Thymus (tissue), 11 donors: ENCODE measurements around the gene IFT122. TPM values are rescaled to one million over a fixed set of nuclear protein-coding genes. Genes with fewer than 3 reads are reported as not detected.

Experiments
- DNase-seq, 9 donors: peaks; one replicate each; pipeline ENCODE4 v3.0.0-alpha.2; 2013; ENCODE audit warnings: low spot score in 9 of 9, low read depth in 6 of 9, missing footprints in 1 of 9
- H3K27ac ChIP-seq, 2 donors: one replicate each; pipeline ENCODE4 v1.5.1; 2013; ENCODE audit warnings: control low read depth in 1 of 2, low read depth in 1 of 2, low read length in 1 of 2, mild to moderate bottlenecking in 1 of 2, moderate library complexity in 1 of 2
- H3K27me3 ChIP-seq, 2 donors: one replicate each; pipeline ENCODE4 v1.5.1; 2013; ENCODE audit warnings: low read length in 1 of 2; ENCODE audit not compliant: control insufficient read depth in 2 of 2, insufficient read depth in 1 of 2
- H3K36me3 ChIP-seq, 2 donors: one replicate each; pipeline ENCODE4 v1.5.1; 2013; ENCODE audit warnings: low read length in 1 of 2, mild to moderate bottlenecking in 1 of 2, moderate library complexity in 1 of 2; ENCODE audit not compliant: control insufficient read depth in 2 of 2, insufficient read depth in 2 of 2
- H3K4me1 ChIP-seq, 2 donors: one replicate each; pipeline ENCODE4 v1.5.1; 2013; ENCODE audit warnings: low read length in 2 of 2; ENCODE audit not compliant: control insufficient read depth in 2 of 2, insufficient read depth in 2 of 2
- H3K4me3 ChIP-seq, 2 donors: one replicate each; pipeline ENCODE4 v1.5.1; 2013; ENCODE audit warnings: low read length in 2 of 2, control low read depth in 1 of 2, mild to moderate bottlenecking in 1 of 2
- H3K9me3 ChIP-seq, 2 donors: one replicate each; pipeline ENCODE4 v1.5.1; 2013; ENCODE audit warnings: low read length in 1 of 2, mild to moderate bottlenecking in 1 of 2; ENCODE audit not compliant: control insufficient read depth in 2 of 2, insufficient read depth in 1 of 2
- WGBS: extraction: QIAGEN DNeasy Blood & Tissue Kit; methylation state at CpG from one replicate; pipeline ENCODE4 v1.1.7; 2013; 5-methylcytosine and 5-hydroxymethylcytosine counted together
- polyA plus RNA-seq: library from polyadenylated mRNA; stranded (reverse); fragments of 200-250 nt; gene quantifications from one replicate; pipeline ENCODE4 v1.2.3, GENCODE V29; 2013
- total RNA-seq: library from RNA; stranded (reverse); fragments of 120-200 nt; gene quantifications from one replicate; pipeline ENCODE4 v1.2.4, GENCODE V29; 2013
- donor health status: healthy.

IFT122 gene
- total and polyA plus RNA-seq, 2 donors = 10.0 to 14.5 TPM

- no peaks in the 10 kb centered on the region for H3K9me3 ChIP-seq
- DNase-seq = no peak
- H3K4me1 ChIP-seq = peaks cover 0 to 4% of the 10 kb centered on the region in 2 donors
- peaks cover 14 to 17% of the 10 kb centered on the region in 2 donors for H3K36me3 ChIP-seq
- no peak overlapping the region for H3K27ac ChIP-seq
- no peaks in the 10 kb centered on the region for H3K27me3 ChIP-seq
- no peak overlapping the region for H3K4me3 ChIP-seq
- 89% methylated on average over 5 of the region's 5 CpGs for WGBS
Observed at GRCh38 chr3:129449279-129450115, 9.5 kb downstream of the IFT122 start.

GRCh38 chr3:129453732-129454131, 13.7 kb downstream of the IFT122 start:
- DNase-seq = no peak
- H3K4me1 ChIP-seq = peaks cover 0 to 4% of the 10 kb centered on the region in 2 donors
- H3K36me3 ChIP-seq = peaks cover 22 to 24% of the 10 kb centered on the region in 2 donors
- WGBS = 99% methylated on average over 1 of the region's 1 CpG
- no peaks in the 10 kb centered on the region for H3K27me3 ChIP-seq
- no peak overlapping the region for H3K27ac ChIP-seq
- H3K9me3 ChIP-seq = no peaks in the 10 kb centered on the region
- no peak overlapping the region for H3K4me3 ChIP-seq

GRCh38 chr3:129460155-129460554, 20.1 kb downstream of the IFT122 start:
- Histone ChIP-seq H3K4me1 (no peaks in the 10 kb centered on the region), H3K9me3 (no peaks in the 10 kb centered on the region), H3K36me3 (peaks cover 10 to 23% of the 10 kb centered on the region in 2 donors), H3K27ac (no peak overlapping the region), H3K4me3 (no peak overlapping the region), H3K27me3 (no peaks in the 10 kb centered on the region)
- over 99% methylated on average over 3 of the region's 3 CpGs for WGBS
- DNase-seq = no peak

- Histone ChIP-seq H3K4me3 (no peak overlapping the region), H3K27ac (no peak overlapping the region), H3K27me3 (no peaks in the 10 kb centered on the region), H3K9me3 (no peaks in the 10 kb centered on the region), H3K4me1 (no peaks in the 10 kb centered on the region), H3K36me3 (peaks cover 10 to 23% of the 10 kb centered on the region in 2 donors)
- DNase-seq = no peak
- 96% methylated on average over 2 of the region's 2 CpGs for WGBS
Observed at GRCh38 chr3:129460572-129460971, 20.5 kb downstream of the IFT122 start.

- H3K27ac ChIP-seq = no peak overlapping the region
- no peaks in the 10 kb centered on the region for H3K4me1 ChIP-seq
- 100% methylated on average over 1 of the region's 1 CpG for WGBS
- H3K4me3 ChIP-seq = no peak overlapping the region
- peaks cover 10 to 19% of the 10 kb centered on the region in 2 donors for H3K36me3 ChIP-seq
- H3K9me3 ChIP-seq = no peaks in the 10 kb centered on the region
- DNase-seq = no peak
- no peaks in the 10 kb centered on the region for H3K27me3 ChIP-seq
Observed at GRCh38 chr3:129461022-129461421, 21.0 kb downstream of the IFT122 start.

DNA sequence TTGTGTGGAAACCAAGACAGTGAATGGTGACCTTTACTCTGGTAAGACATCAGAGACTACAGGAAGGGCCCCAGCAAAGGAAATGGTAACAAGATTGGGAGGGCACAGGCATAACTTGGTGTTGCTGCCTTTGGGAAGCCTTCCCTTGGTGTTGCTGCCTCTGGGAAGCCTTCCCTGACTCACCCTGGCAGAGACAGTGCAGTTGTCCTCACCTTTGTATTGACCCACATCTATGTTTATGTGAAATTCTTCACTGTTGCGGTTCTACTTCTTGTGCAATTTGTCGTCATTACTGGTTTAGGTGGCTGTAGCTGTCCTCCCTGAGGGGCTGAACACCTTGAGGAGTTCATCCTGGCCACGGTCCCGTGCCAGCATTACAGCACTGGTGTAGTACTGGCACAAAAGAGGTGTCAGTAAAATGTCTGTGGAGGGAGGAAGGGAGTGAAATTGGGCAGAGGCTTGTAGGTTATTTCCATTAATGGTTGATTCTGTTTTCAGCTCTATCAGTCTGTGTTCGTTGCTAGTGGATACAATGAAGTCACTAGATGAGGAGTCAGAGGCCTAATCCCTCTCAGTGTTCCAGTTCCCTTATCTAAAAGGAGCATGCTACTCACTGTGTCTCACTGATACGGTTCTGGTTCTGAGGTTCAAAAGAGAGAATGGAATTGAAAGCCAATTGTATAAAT, 21.6 kb downstream of the IFT122 start:
- 90% methylated on average over 6 of the region's 6 CpGs for WGBS
- Histone ChIP-seq H3K36me3 (peaks cover 10 to 18% of the 10 kb centered on the region in 2 donors), H3K4me3 (no peak overlapping the region), H3K27me3 (no peaks in the 10 kb centered on the region), H3K4me1 (no peaks in the 10 kb centered on the region), H3K9me3 (no peaks in the 10 kb centered on the region), H3K27ac (no peak overlapping the region)
- DNase-seq = no peak

GRCh38 chr3:129462361-129462968, 22.4 kb downstream of the IFT122 start:
- Histone ChIP-seq H3K27me3 (no peaks in the 10 kb centered on the region), H3K27ac (no peak overlapping the region), H3K36me3 (peaks cover 12 to 22% of the 10 kb centered on the region in 2 donors), H3K4me1 (no peaks in the 10 kb centered on the region), H3K9me3 (no peaks in the 10 kb centered on the region), H3K4me3 (no peak overlapping the region)
- 96% methylated on average over 3 of the region's 3 CpGs for WGBS
- no peak for DNase-seq

DNA sequence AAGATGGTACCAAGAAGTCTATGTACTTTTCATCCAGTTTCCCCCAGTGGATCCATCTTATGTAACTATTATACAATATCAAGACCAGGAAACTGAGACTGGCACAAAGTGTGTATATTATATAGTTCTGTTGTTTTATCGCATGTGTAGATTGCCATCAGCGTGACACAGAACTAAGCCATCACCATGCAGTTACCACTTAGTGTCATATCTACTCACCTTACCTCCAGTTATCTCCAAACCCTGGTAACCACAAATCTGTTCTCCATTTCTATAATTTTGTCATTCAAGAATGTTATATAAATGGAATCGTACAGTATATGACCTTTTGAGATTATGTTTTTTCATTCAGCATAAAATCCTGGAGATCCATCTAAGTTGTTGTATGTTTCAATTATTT, 23.1 kb downstream of the IFT122 start:
- H3K9me3 ChIP-seq = no peaks in the 10 kb centered on the region
- no peak for DNase-seq
- no peaks in the 10 kb centered on the region for H3K4me1 ChIP-seq
- no peak overlapping the region for H3K4me3 ChIP-seq
- 95% methylated on average over 3 of the region's 3 CpGs for WGBS
- H3K27me3 ChIP-seq = no peaks in the 10 kb centered on the region
- H3K27ac ChIP-seq = no peak overlapping the region
- peaks cover 12 to 26% of the 10 kb centered on the region in 2 donors for H3K36me3 ChIP-seq

GRCh38 chr3:129463716-129464115, 23.7 kb downstream of the IFT122 start:
- WGBS = 88% methylated on average over 4 of the region's 4 CpGs
- no peak overlapping the region for H3K27ac ChIP-seq

More at GRCh38 chr3:129463716-129464115, 23.7 kb downstream of the IFT122 start:
- DNase-seq = peak in 2 of 9 donors; percentile 28 to 29
- H3K4me1 ChIP-seq = no peaks in the 10 kb centered on the region
- no peak overlapping the region for H3K4me3 ChIP-seq
- H3K9me3 ChIP-seq = no peaks in the 10 kb centered on the region
- H3K36me3 ChIP-seq = peaks cover 11 to 26% of the 10 kb centered on the region in 2 donors
- no peaks in the 10 kb centered on the region for H3K27me3 ChIP-seq
